Hypothalamus (tissue), 51 donors: ENCODE data around the gene CKLF.
"Not testable (repeated sequence)": the region's sequence is repeated elsewhere in the genome, so short reads cannot be mapped to it uniquely, and the experiment has no call there.

Source experiments
- DNase-seq, 51 donors: peaks; one replicate each; lab custom pipeline; 2025; lab: John Stamatoyannopoulos, UW

Gene CKLF, protein sequence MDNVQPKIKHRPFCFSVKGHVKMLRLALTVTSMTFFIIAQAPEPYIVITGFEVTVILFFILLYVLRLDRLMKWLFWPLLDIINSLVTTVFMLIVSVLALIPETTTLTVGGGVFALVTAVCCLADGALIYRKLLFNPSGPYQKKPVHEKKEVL

GRCh38 chr16:66552286-66553177 lies at the start of gene CKLF:
TSS of gene CKLF (plus strand) at chr16:66552576. CDS start at chr16:66552716, 140 bp downstream.
- peak; percentile 41 to 94 (median 78) for DNase-seq

DNA sequence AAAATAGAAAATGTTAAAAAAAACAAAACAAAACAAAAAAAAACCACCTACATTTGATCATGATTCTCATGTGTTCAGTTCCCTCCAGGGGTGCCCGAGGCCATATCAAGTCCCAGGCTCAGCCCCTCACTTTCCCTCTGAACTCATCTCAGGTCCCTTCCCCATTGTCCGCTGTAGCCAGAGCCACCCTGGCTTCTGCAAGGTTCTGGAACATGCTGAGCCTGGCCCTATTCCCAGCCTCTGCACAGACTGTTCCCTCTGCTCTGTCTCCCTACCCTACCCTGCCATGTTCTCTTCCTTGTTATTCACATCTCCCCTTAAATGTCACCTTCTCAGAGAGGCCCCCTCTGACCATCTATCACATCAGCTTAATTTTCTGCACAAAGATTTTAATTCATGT lies 49.3 kb upstream of the CKLF start:
- peak in 29 of 51 donors; percentile 14 to 73 (median 40) for DNase-seq

DNA sequence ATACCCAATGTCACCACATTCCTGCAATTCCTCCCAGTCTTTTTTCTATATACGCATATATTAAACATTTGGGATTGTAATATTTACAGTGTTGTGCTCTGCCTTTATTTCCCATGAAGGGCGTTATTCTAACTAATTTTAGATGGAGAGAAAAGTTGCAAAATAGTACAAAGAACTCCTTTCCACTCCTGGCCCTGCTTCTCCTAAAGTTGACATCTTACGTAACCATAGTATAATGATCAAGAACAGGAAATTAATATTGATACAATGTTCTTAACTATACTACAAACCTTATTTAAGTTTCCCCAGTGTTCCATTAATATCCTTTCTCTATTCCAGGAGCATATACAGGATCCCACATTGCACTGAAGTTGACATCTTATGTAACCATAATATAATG lies 48.8 kb upstream of the CKLF start:
- DNase-seq: no peak

DNA sequence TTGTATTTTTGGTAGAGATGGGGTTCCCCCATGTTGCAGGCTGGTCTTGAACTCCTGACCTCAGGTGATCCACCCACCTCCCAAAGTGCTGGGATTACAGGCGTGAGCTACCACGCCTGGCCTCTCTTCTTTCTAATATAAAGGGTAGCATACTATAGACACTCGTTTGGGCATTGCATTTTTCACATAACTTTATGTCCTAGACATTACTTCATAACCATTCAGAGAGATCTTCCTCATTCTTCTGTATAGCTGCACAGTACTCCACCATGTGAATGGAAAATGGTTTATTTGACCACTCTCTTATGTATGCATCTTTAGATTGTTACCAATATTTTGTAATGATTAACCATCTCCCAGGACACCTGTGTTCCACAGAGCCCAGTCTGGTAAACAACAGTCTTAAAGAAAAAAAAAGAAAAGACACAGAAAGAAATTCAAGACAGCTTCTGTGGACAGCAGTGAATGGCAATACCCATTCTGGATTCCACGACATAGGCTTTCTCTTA lies 44.6 kb upstream of the CKLF start:
- DNase-seq: no peak

GRCh38 chr16:66508248-66508913 lies 44.0 kb upstream of the CKLF start:
- DNase-seq: no peak

GRCh38 chr16:66508914-66509496 lies 43.4 kb upstream of the CKLF start:
- no peak for DNase-seq

DNA sequence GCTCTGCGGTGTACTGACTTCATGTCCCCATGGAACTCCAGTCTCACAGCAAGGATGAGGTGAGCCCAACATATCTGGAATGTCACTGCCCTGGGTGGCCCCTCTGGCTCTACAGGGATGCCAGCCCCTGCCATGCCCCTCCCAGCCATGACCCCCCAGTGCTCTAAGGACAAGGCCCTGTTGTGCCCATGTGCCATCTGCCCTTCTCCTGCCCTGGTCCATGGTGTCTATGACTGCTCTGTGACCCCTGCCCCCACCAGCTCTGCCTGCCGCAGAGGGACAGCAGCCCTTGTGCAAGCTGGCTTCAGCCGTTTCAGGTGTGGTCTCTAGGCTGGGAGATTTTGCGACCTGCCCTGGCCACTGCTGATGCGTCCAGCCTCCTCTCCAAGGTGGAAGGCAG lies 42.8 kb upstream of the CKLF start:
- DNase-seq: no peak

- DNase-seq: no peak
These were observed 42.1 kb upstream of the CKLF start for GRCh38 chr16:66510298-66510697.

- peak in 12 of 51 donors; percentile 20 to 55 (median 36) for DNase-seq
These were observed 41.4 kb upstream of the CKLF start for GRCh38 chr16:66510711-66511601.

DNA sequence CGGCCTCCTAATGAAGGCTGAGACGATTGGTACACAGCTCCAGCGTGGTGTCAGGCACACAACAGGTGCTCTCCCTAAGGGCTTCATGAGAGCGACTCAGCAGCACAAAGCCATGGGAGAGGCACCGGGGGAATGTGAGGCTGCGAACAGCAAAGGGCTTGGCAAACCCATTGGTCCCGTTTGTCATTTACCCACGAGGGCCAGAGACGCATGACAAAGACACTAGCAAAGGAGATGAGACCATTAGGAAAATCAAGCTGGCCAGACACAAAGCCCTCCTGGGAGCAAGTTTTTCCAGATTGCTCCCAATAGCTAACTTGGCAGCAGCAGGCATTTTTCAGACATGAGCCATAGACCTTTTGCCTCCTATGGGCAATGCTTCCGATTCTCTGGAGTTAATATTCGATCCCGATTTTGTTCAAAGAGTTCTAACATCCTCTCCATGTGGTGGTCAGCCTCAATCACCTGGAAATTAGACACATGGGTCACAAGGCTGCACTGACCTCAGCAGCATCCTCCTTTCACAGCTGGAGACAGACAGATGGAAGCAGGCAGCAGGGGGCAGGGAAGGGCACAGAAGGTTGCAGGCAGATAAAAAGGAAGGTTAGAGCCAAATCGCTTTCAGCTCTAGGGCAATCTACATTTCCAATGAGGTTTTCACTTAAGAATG lies 40.6 kb upstream of the CKLF start:
- peak in 1 of 51 donors; percentile 15 for DNase-seq

GRCh38 chr16:66512272-66513110 lies 39.9 kb upstream of the CKLF start:
- no peak for DNase-seq

DNA sequence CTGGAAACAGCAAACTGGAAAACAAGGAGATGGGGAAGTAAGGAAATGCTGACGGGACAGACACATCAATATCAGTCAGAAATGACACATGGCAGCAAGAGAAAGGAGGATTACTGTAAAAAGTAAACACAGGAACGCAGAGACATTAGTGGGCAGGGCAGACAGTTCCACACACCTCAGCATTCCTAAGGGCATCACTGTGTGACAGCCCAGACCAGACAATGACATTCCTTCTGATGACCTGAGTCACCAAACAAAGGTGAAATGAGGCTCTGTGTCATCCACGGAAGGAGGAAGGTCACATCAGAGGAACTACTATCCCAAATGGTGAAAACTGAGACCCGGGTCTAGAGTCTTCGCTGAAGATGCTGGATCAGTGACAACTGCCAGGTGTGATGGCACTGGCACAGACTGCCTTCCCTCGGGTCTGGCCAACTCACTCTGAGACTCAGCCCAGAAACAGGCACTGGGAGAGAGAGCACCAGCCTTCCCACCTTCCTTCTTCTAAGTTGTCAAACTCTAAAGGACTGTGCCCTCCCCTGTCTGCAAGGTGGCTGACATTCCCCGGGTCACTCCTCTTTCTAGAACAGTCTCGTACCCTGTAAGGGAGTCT lies 39.2 kb upstream of the CKLF start:
- no peak for DNase-seq

- DNase-seq: not testable (repeated sequence)
These were observed 38.0 kb upstream of the CKLF start for GRCh38 chr16:66514391-66514790.

GRCh38 chr16:66514980-66515595 lies 37.3 kb upstream of the CKLF start:
- not testable (repeated sequence) for DNase-seq

DNA sequence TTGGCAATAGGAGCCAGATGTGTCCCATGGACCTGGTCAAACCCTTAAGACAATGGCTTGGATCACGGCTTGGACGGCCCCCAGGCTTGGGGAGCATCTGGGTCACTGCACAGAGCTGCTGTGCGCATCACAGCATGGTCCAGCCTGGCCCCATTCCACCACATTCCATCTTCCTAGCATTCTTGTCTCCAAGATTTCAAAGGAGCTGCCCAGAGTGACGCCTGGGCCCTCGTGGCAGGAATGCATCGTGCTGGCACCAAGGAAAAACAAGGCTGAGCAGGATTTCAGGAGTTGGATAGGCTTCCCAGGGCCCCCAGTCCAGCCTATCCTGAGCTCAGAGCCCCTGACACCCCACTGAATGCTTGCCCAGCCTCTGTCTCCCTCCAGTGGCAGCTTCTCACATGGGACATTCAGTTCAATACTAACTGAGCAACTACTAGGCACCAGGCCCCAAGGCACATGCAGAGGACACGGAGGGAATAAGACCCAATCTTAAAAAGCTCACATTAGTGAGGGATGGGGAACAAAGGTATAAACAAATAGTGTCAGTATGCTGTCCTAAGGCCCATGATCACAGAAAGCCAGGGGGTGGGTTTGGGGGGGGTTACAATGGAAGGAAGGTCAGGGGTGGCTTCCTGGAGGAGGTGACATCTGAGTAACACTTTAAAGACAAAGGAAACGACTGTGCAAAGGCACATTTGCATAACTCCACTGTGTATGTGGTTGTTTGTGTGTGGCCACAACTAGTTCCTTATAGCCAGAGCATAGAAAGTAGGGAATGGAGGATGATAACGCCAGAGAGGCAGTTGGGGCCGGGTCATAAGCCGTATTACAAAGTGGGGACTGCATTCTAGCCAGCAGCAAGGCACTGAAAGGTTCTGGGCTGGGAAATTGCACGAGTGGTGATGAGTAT lies 36.5 kb upstream of the CKLF start:
- peak in 6 of 51 donors; percentile 10 to 67 (median 37) for DNase-seq

GRCh38 chr16:66516509-66516807 lies 35.9 kb upstream of the CKLF start:
- DNase-seq: peak in 2 of 51 donors; percentile 82 to 88
